Measurements from ENCODE around the gene MPZL2.

- TF ChIP-seq, protein P1, sequence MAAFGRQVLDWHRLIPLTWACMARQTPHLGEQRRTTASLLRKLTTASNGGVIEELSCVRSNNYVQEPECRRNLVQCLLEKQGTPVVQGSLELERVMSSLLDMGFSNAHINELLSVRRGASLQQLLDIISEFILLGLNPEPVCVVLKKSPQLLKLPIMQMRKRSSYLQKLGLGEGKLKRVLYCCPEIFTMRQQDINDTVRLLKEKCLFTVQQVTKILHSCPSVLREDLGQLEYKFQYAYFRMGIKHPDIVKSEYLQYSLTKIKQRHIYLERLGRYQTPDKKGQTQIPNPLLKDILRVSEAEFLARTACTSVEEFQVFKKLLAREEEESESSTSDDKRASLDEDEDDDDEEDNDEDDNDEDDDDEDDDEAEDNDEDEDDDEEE (CRISPR knock-in tag; IDR thresholded peaks at IDR 0.05): no peak
- TF ChIP-seq FOXA1 (IDR thresholded peaks at IDR 0.05) (no peak), FOXA1 (CRISPR knock-in tag; IDR thresholded peaks at IDR 0.05) (no peak)
These were observed 7.9 kb upstream of the MPZL2 start for GRCh38 chr11:118272001-118272400.
